Cardiac muscle cell (in vitro differentiated cells and primary cell): ENCODE measurements around the gene FGF12. TPM values are rescaled to one million over a fixed set of nuclear protein-coding genes. Genes with fewer than 3 reads are reported as not detected.

Experiments used
- DNase-seq, 2 donors: peaks; one replicate each; pipeline versions ENCODE4 v3.0.0 to v3.0.0-alpha.2; 2010 to 2017; ENCODE audit warnings: low read depth in 1 of 2, low spot score in 1 of 2
- H3K27ac ChIP-seq: fragments of 200-600 bp; sonication (generic); 2 replicates; pipeline ENCODE4 v1.5.1; 2016
- H3K27me3 ChIP-seq: fragments of 200-600 bp; sonication (generic); 2 replicates; pipeline ENCODE4 v1.6.0; 2016; ENCODE audit warnings: control low read depth
- H3K36me3 ChIP-seq: fragments of 200-600 bp; sonication (generic); 2 replicates; pipeline ENCODE4 v1.5.1; 2016; ENCODE audit warnings: control low read depth
- H3K4me1 ChIP-seq: fragments of 200-600 bp; sonication (generic); 2 replicates; pipeline ENCODE4 v1.8.1; 2017; ENCODE audit warnings: low read depth, mild to moderate bottlenecking, mixed run types
- H3K4me3 ChIP-seq: fragments of 200-600 bp; sonication (generic); 2 replicates; pipeline ENCODE4 v1.5.1; 2016; ENCODE audit warnings: mild to moderate bottlenecking
- H3K9me3 ChIP-seq: fragments of 200-600 bp; sonication (generic); 2 replicates; pipeline ENCODE4 v1.5.1; 2017; ENCODE audit warnings: low read depth, mild to moderate bottlenecking, control low read depth
- polyA plus RNA-seq: library from polyadenylated mRNA; unstranded; fragments of >200 nt; fragmentation: Nextera tagmentation; extraction: Ambion mirVana; gene quantifications from 2 replicates; pipeline ENCODE4 v1.2.1, GENCODE V29; 2016
- total RNA-seq: library from RNA; depleted of rRNA; stranded (reverse); fragments of >200 nt; gene quantifications from 2 replicates; pipeline ENCODE4 v1.2.3, GENCODE V29; 2016
- TF ChIP-seq, protein P1 (sequence below): IDR thresholded peaks from 2 replicates; pipeline ENCODE4 v1.5.1; 2012; ENCODE audit warnings: low read depth, mild to moderate bottlenecking, low read length

The FGF12 gene
- total and polyA plus RNA-seq, 2 experiments from 2014 or later = 1.2 to 1.7 TPM

DNA sequence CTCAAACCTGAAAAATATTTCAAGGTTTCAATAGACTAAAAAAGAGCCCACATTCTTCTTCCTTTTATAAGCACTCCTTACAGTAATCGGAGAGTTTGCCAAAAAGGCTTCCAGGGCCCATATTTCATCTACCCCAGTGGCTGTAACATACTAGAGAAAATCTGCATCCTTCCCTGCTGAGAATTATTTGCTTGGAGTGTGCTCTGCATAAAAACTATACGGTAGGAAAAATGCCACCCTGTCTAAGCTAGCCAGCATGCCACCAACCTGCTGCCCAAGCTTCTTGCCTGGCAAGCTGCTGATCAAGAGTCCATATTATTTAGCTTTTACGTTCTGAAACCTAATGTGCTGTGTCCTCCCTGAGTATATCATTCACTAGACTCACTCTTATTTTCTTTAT lies 107.1 kb downstream of the FGF12 start:
- Histone ChIP-seq H3K4me3 (no peak overlapping the region), H3K27me3 (no peaks in the 10 kb centered on the region), H3K4me1 (no peaks in the 10 kb centered on the region), H3K27ac (no peak overlapping the region), H3K36me3 (no peaks in the 10 kb centered on the region), H3K9me3 (no peaks in the 10 kb centered on the region)
- DNase-seq = no peak
- TF ChIP-seq, protein P1, sequence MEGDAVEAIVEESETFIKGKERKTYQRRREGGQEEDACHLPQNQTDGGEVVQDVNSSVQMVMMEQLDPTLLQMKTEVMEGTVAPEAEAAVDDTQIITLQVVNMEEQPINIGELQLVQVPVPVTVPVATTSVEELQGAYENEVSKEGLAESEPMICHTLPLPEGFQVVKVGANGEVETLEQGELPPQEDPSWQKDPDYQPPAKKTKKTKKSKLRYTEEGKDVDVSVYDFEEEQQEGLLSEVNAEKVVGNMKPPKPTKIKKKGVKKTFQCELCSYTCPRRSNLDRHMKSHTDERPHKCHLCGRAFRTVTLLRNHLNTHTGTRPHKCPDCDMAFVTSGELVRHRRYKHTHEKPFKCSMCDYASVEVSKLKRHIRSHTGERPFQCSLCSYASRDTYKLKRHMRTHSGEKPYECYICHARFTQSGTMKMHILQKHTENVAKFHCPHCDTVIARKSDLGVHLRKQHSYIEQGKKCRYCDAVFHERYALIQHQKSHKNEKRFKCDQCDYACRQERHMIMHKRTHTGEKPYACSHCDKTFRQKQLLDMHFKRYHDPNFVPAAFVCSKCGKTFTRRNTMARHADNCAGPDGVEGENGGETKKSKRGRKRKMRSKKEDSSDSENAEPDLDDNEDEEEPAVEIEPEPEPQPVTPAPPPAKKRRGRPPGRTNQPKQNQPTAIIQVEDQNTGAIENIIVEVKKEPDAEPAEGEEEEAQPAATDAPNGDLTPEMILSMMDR = no peak

DNA sequence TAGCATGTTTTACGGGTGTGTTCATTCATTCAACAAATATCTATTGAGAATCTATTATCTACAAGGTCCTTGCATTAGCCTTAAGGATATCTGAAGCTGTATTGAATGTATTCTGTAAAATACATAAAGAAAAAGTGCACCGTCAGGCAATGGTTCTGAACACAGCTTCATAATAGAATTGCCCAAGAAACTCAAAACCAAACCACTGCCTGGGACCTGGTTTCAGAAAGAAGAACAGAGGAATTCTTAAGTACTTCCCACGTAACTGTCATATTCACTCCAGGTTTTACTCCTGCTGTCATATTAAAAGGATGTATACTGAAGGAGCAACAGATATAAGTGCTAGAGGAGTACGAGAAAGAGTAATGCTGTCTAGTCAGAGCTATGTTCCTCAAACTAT lies 115.9 kb downstream of the FGF12 start:
- no peaks in the 10 kb centered on the region for H3K9me3 ChIP-seq
- no peak overlapping the region for H3K27ac ChIP-seq
- H3K27me3 ChIP-seq = no peaks in the 10 kb centered on the region
- H3K4me3 ChIP-seq = no peak overlapping the region
- TF ChIP-seq, protein P1 = no peak
- H3K36me3 ChIP-seq = no peaks in the 10 kb centered on the region
- H3K4me1 ChIP-seq = no peaks in the 10 kb centered on the region
- no peak for DNase-seq

DNA sequence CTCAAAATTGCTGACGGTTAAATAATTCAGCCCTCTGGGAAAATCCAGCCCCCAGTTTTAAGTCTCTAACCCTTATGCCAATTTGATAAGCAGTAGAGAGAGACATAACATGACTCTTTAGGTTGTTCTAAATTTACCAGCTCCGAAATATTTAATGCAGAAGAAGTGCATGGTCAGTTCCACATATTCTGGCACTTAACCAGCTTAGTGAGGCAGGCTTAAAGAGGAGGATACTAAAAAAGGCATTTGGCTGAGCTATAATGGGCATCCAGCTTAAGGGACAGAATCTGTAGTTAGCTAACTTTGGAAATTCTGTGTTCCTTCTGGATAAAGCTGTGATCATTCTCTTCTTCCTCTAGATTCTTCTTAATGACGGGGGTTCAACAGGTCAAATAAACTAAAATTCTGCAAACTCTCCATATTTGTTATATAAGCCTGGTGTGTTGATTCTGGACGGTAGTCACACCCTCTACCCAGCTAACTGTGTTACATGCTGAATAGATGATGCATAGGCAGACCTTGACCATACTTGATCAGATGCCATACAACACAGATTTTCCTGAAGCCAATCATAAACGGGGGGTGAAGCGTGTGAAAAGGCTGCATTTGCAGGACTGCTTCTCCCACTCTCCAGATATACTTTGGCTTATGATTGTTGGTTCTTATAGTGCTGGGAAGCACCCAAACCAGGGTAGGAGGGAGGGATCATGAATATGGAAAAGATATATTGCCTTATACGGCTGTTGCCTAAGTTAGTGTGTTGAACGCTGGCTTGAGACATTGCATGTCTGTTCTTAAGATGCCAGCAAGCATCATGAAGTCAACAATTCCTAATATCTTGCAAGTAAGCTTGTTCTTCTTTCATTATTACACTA lies 118.4 kb downstream of the FGF12 start:
- TF ChIP-seq, protein P1 = no peak
- Histone ChIP-seq H3K4me3 (no peak overlapping the region), H3K4me1 (no peaks in the 10 kb centered on the region), H3K36me3 (no peaks in the 10 kb centered on the region), H3K27me3 (no peaks in the 10 kb centered on the region), H3K27ac (no peak overlapping the region), H3K9me3 (no peaks in the 10 kb centered on the region)
- DNase-seq = peak in 1 of 2 donors; percentile 9

- no peaks in the 10 kb centered on the region for H3K9me3 ChIP-seq
- H3K4me1 ChIP-seq = no peaks in the 10 kb centered on the region
- TF ChIP-seq, protein P1 = no peak
- H3K36me3 ChIP-seq = no peaks in the 10 kb centered on the region
- DNase-seq = no peak
- H3K27ac ChIP-seq = no peak overlapping the region
- H3K4me3 ChIP-seq = no peak overlapping the region
- H3K27me3 ChIP-seq = no peaks in the 10 kb centered on the region
Measured at GRCh38 chr3:192607798-192608197, 119.5 kb downstream of the FGF12 start.

GRCh38 chr3:192597913-192598312 lies 129.4 kb downstream of the FGF12 start:
- no peak overlapping the region for H3K4me3 ChIP-seq
- no peak for DNase-seq
- no peak overlapping the region for H3K27ac ChIP-seq
- H3K36me3 ChIP-seq = no peaks in the 10 kb centered on the region
- TF ChIP-seq, protein P1 = no peak
- no peaks in the 10 kb centered on the region for H3K27me3 ChIP-seq
- no peaks in the 10 kb centered on the region for H3K9me3 ChIP-seq
- no peaks in the 10 kb centered on the region for H3K4me1 ChIP-seq
